ENCODE results near the gene HTATIP2. TPM values are rescaled to one million over a fixed set of nuclear protein-coding genes. Genes with fewer than 3 reads are reported as not detected.
"Not testable (repeated sequence)": the region's sequence is repeated elsewhere in the genome, so short reads cannot be mapped to it uniquely, and the experiment has no call there.

The HTATIP2 gene
- total RNA-seq, 1 donor from 2014 or later: 23.4 TPM

DNA sequence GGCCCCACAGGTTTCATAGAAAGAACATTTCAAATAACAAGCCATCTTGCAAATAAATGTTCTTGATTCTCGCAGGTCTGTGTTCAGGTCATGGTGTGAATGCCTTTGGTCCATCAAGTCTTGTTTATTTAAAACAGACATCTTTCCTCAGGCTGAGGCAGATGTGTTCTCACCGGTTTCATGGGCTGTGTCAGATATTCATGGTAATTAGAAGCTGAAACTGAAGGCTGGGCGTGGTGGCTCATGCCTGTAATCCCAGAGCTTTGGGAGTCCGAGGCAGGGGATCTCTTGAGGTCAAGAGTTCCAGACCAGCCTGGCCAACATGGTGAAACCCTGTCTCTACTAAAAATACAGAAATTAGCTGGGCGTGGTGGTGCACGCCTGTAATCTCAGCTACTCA lies 2.0 kb downstream of the HTATIP2 start:
- intact Hi-C loops (cut with DNase I); DNase-seq (ENCODE audit: missing footprints); ATAC-seq: not testable (repeated sequence)

DNA sequence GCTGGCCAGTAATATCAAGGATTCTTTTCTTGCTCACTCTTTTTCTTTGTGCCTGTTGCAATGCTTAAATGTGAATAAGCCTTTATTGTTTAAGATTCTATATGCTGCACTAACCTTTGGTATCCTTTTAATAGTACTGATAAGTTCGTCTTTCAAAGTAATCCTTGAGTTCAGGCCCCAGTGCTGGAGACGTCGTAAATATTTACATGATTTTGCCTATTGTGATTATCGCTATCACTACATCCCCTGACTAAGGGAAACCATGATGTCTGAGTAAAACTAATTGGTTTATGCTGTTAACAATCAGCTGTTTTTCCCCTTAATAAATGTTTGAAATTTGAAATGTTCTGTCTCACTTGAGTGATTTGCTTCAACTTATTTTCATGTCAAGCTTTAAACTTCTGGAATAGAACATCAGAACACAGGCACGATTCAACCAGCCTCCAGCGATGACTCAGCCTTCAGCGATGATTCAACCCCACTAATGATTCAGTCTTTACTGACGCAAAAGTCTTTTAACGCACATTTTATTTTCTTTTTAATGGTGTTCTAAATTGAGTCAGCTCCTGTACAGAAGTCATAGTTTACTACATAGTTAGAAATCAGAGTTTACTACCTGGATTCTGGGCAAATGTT lies 3.9 kb downstream of the HTATIP2 start:
- intact Hi-C loops (cut with DNase I): no loop called here
- DNase-seq (ENCODE audit: missing footprints) (no peak), ATAC-seq (no peak)

DNA sequence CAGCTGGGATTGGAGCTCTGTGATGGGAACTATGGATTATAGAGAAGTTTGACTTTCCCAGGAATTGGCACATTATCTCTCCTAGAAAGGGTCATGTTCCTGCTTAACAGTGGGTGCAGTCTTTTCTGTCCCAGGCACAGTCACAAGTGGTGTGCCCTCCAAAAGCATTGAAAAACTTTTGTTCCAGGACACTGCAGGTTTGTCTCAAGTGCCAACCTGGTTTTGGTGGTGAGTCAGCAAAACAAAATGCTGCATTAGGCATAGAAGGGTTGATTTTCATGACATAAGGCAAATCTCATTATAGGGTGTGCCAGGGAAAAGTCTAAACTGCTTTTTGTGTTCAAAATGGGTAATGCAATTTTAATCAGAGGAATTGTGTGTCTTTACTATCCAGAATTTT lies 4.9 kb downstream of the HTATIP2 start:
- intact Hi-C loops (cut with DNase I): no loop called here
- DNase-seq (ENCODE audit: missing footprints) (no peak), ATAC-seq (no peak)

DNA sequence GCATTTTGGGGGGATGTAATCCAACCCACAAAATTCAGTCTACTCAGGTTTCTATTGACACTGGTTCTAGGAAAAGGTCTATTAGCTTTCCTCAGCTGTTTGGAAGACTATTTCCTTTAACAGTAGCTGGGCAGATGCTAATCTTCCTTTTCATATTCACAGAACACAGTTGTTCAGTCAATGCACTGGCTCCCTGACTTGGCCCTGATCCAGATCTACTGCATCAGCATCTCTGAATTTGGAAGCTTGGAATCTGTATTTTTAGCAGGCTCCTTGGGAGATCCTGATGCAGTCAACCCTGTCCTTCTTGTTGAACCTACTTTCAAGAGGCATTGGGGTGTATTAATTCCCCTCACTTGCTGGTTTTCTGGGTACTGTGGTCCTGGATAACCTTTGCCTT lies 6.3 kb downstream of the HTATIP2 start:
- intact Hi-C loops (cut with DNase I): no loop called here
- DNase-seq (ENCODE audit: missing footprints) (no peak), ATAC-seq (no peak)

DNA sequence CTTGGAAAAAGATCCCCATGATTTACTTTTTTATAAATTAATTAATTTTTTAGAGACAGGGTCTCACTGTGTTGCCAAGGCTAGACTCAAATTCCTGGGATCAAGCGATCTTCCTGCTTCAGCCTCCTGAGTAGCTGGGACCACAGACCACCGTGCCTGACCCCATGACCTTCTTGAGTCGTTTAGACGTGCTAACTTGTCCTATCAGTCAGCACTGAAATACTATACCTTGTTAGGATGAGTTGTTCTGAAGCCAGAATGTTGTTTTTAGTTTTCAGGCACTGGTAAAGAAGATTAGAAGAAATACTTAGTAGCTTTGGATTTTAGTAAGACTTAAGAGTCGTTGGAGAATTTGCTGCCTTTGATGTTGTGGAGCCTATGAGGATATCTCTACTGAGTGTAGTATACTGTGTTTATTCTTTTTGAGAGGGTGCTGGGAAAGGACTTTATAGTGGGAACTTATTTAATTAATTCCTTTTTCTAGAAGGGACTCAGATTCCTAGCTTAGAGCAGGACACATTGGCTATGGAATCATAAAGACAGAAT lies 8.6 kb downstream of the HTATIP2 start:
- intact Hi-C loops (cut with DNase I): no loop called here
- ATAC-seq: no peak
- no peak for DNase-seq (ENCODE audit: missing footprints)

DNA sequence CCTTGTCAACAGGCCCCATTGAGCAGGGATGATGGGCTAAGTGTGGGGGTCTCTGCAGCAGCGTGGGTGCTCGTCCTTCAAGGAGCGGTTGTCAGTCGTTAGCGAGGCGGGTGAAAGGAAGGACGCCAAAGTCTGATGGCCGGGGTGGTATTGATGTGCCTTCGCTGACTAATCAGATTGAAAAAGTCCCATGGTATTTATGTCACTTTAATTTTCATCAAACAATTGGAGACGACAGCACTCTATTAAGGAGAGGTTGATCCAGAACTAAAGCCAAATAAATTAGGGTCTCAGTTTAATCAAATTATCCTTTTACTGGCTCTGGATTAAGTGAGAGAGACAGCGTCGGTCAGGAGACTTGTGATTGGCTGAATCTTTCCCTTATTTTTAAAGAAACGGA lies 9.6 kb downstream of the HTATIP2 start:
- ATAC-seq (no peak), DNase-seq (ENCODE audit: missing footprints) (no peak)
- intact Hi-C loops (cut with DNase I): no loop called here

DNA sequence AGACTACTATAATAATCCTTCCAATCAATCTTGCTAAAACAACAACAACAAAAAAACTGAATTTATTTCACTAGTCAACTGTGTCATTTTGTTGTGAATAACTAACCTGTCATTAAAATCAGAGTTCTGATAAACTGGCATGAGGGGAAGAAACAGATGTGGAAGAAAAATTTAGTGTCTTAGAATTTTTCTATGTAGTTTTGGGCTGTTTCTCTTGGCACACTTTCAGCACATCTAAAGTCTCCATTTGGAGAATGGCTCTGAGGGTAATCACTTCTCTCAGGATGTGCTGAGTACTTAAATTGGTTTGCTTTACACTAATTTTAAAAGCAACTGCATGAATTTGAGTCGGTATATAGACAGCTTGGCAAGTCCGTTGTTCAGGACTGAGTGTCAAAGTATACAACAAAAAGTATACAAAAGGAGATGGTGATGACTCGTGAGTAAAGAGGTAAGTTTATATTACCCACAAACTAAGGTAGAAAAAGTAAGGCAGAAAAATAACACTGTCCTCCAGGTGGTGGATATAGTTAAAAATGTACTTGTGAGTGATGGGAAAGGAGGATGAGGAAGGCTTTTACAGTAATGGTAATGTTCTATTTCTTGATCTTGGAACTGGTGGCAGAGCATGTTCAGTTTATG lies 10.2 kb downstream of the HTATIP2 start:
- intact Hi-C loops (cut with DNase I): no loop called here
- no peak for DNase-seq (ENCODE audit: missing footprints)
- no peak for ATAC-seq

DNA sequence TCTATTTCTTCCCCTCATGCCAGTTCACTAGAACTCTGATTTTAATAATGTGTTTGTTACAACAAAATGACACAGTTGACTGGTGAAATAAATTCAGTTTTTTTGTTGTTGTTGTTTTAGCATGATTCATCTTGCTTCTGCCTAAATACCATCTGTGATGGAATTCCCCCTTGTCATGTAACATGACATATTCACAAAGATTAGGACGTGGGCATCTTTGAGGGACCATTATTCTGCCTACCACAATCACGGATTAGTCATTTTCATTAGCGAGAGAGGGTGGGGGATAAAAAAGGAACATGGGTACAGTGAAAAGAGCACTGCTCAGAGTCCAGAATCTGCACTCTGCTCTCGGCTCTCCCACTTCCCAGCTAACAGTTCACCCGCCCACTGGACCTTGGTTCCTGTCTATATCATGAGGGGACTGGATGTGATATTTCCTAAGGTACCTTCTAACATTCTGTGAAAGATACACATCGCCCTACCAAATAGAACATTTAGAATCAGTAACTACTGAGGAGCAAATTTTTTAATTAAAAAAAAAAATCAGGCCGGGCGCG lies 11.3 kb downstream of the HTATIP2 start:
- DNase-seq (ENCODE audit: missing footprints) (no peak), ATAC-seq (no peak)
- intact Hi-C loops (cut with DNase I): no loop called here

DNA sequence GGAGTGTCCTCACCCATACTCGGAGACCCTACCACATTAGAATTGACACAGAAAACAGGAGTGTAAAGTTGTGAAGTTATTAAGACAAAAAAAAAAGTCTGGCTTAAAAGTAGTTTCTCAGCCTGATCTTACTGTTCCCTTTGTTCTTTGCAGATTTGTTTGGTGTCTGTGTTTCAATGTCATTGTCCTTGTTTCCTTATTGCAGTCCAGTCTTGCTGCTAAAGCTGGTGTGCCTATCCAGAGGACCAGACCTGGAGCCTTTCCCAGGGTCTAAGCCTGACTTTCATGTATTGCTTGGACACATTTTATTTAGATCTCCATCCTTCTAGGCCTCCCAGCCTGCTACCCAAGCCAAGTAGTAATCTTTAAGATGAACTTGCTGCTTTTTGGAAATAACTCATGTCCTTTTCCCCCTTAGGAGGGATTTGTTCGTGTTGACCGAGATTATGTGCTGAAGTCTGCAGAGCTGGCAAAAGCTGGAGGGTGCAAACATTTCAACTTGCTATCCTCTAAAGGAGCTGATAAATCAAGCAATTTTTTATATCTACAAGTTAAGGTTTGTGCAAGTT lies 12.7 kb downstream of the HTATIP2 start:
- DNase-seq (ENCODE audit: missing footprints) (no peak), ATAC-seq (no peak)
- intact Hi-C loops (cut with DNase I): no loop called here

DNA sequence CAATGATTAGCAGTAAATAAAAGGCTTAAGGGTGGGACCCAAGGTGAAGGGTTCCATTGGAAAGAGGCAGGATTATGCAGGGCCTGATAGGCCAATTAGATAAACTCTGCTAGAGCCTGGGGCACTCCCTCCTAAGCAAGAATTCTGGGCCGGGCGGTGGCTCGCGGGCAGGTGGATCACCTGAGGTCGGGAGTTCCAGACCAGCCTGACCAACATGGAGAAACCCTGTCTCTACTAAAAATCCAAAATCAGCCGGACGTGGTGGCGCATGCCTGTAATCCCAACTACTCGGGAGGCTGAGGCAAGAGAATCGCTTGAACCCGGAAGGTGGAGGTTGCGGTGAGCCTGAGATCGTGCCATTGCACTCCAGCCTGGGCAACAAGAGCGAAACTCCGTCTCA lies 22.5 kb downstream of the HTATIP2 start:
- not testable (repeated sequence) for DNase-seq (ENCODE audit: missing footprints); ATAC-seq
- intact Hi-C loops (cut with DNase I): loop anchor here (2.0 kb wide), 1 partner anchor 225 kb away; no protein-coding TSS in a partner anchor

DNA sequence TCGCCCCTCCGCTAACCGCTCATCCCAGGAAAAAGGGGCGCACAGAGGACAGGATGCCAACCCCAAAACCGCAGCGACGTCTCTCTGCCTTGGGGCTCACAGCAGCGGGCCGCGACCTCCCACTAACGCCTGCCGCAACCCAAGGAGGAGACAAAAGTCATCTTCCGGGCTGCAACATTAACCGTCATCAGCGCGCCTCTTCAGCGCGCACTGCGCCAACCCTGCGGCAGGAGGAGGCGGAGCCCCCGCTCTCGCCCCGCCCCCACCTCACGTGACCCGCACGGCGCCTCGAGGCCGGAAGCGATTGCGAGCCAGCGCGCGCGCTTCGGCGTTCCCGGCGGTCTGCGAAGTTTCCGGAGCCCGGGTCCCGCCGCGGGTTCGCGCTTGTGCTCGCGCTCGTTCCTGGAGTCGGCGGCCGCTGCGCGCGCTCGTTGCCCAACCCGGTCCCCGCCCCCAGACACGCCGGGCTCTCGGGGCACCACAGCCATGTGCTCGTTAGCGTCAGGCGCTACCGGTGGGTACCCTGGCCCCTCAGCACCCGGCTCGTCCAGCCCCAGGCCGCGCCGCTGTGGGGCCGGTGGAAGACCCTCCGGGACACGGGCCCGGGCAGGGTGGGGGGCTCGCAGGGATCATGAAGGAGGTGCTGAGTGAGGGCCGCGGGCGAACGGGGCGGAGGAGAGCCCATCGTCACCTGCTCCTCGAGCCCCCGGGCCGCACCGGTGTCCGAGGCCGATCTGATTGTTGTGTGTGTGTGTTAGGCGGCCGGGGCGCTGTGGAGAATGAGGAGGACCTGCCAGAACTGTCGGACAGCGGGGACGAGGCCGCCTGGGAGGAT lies 24.0 kb downstream of the HTATIP2 start, which contains the start of gene PRMT3:
PRMT3 (plus strand) TSS at position 456 of the 835 bp plus-strand sequence; CDS start at position 487, 31 bp downstream.
- intact Hi-C loops (cut with DNase I): loop anchor here (2.0 kb wide), 1 partner anchor 223 kb away; no protein-coding TSS in a partner anchor
- peak; percentile 98 for ATAC-seq
- peak; percentile 98 for DNase-seq (ENCODE audit: missing footprints)

DNA sequence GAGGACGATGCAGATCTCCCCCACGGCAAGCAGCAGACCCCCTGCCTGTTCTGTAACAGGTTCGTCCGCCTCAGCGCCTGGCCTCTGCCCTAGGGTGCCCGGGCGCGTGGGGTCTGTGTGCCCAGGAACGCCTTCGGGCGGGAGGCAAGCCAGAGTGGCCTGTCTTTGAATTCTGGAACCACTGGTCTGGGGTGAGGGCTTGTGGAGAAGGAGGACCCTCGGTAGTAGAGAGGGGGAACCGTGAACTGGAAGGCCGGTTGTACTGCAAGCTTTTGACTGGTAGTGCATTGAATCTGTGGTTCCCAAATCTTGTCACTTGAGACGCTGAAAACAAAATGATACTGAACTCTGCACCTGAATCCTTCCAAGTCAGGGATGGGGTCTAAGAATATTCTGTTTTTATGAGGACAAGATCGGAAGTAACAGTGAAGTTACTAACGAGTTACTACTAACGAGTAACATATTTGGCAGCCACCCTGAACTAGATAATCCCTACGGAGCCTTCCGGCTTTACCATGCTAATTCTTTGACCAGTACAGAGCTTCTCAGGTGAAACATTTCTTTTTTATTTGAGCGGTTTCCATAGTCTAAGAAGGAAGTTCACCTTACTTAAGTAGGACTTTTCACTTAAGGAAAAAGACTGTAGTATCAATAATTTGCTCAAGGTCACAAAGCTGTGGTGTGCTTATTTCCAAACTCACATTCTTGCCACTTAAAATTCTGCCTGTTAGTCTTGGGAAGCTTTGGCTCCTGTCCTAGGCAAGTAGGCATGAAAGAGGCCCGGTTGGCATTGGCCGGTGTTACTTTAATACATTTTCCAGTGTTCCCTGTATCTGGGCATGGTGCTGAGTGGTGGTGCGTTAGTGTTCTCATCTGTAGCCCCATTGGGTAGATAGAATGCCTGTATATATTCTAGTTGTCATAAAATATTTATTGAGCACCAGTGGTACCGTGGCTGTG lies 24.9 kb downstream of the HTATIP2 start:
- DNase-seq (ENCODE audit: missing footprints): no peak
- intact Hi-C loops (cut with DNase I): no loop called here
- ATAC-seq: no peak

DNA sequence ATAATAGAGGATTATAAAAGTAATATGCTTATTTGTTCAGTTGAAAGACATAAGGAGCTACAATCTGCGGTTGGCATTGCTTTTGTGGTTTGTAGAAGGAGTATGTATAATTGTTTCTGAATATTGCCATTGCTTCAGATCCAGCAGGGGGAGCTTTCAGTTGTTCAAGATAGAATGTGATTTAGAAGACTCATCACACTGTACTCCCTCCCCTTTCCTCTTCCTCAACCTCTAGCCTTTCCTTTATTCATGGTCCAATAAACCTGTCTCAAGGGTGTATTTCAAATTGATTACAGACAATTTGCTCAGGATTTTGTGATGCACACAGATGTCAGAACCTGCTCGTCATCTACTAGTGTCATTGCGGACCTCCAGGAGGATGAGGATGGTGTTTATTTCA lies 33.8 kb downstream of the HTATIP2 start:
- ATAC-seq (peak; percentile 44), DNase-seq (ENCODE audit: missing footprints) (no peak)
- intact Hi-C loops (cut with DNase I): loop anchor here (1.0 kb wide), 1 partner anchor 213 kb away; no protein-coding TSS in a partner anchor

DNA sequence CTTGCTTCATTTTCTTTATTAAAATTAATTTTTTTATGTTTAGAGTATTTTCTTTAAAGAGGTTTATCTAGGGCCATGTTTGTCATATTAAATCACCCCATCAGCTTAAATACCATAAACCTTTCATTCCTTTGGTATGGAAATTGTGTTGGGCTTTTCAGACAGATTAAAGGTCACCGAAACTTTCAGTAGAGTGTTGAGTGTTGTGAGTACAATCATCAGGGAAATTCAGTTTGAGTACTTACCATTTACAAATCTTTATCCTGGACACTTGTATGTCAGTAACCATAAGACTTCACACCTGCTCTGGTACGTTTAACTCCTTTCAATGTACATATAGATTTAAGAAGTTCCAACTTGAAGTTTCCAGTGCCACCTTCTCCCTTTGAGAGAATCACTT lies 36.0 kb downstream of the HTATIP2 start:
- intact Hi-C loops (cut with DNase I): no loop called here
- ATAC-seq (no peak), DNase-seq (ENCODE audit: missing footprints) (no peak)

DNA sequence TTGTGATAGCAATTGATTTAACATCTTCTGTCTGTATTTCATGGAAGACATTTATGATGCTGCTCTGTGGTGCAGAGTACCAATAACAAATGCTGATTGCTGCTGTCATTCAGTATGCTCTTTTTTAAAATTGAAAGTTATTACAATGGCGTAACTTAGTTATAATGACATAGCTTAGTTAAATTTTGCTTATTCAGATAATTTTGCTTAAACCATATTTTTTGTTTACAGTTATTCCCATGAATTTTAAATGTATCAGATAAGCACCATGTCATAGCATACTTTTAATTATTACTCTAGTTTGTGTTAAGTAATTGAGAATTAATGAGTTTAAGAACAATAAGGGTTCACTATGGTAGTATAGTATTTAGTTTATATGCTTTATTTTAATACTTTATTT lies 39.5 kb downstream of the HTATIP2 start:
- intact Hi-C loops (cut with DNase I): no loop called here
- DNase-seq (ENCODE audit: missing footprints) (no peak), ATAC-seq (no peak)

DNA sequence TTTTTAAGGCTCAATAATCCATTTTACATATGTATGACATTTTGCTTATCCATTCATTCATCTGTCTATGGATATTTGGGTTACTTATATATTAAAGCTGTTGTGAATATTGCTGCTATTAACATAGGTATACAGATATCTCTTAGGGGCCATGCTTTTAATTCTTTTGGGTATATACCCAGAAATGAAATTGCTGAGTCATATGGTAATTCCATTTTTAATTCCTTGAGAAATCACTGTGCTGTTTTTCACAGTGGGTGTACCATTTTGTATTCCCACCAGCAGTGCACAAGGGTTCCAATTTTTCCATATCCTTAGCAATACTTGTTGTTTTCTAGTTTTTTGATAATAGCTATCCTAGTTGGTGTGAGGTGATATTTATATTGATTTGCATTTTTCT lies 43.0 kb downstream of the HTATIP2 start:
- DNase-seq (ENCODE audit: missing footprints) (no peak), ATAC-seq (no peak)
- intact Hi-C loops (cut with DNase I): no loop called here

DNA sequence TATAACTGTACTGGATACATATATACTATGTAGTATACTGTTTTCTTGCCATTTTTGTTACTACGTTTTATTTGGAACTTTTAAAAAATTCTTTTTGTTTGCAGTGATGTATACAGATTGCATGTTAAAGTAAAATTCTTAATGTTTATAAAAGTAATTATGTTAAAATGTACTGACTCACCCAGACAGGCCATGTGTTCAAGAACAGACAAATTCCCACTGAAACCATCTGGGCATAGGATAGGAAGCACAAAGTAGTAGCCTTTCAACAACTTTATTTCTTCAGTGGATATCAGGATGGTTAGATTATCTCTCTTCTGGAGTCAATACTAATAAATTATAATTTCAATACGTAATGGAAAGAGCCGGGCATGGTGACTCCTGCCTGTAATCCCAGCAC lies 43.8 kb downstream of the HTATIP2 start:
- ATAC-seq: no peak
- no peak for DNase-seq (ENCODE audit: missing footprints)
- intact Hi-C loops (cut with DNase I): no loop called here

DNA sequence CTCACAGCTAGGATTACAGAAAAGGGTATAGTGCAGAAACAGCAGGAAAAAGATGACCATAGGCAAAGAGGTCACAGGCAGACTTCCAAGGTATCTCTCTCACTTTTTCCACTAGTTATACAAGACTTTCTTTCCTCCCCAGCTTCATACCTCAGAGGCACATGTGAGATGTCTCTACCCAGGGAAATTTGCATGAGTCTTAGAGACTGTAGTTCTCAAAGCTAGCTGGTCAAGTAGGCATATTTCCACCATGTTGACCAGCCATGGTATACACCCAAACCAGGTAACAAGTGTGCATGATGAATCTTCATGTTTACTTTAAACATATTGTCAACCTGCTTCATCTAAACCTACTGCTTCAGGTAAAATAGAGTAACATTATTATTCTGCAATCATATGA lies 51.9 kb downstream of the HTATIP2 start:
- no peak for DNase-seq (ENCODE audit: missing footprints)
- no peak for ATAC-seq
- intact Hi-C loops (cut with DNase I): no loop called here

Data from Right ventricle myocardium inferior (tissue), 1 donor.